Tongue (tissue), 2 donors: ENCODE data around the gene RGS10. TPM values are rescaled to one million over a fixed set of nuclear protein-coding genes. Genes with fewer than 3 reads are reported as not detected.

Experiments
- DNase-seq: peaks from one replicate; pipeline ENCODE4 v3.0.0-alpha.2; 2015
- total RNA-seq: library from RNA; depleted of rRNA; stranded (reverse); fragments of >200 nt; gene quantifications from one replicate; pipeline ENCODE4 v1.2.3, GENCODE V29; 2014

RGS10 gene
- total RNA-seq, 1 donor from 2014 or later: 30.3 TPM

DNA sequence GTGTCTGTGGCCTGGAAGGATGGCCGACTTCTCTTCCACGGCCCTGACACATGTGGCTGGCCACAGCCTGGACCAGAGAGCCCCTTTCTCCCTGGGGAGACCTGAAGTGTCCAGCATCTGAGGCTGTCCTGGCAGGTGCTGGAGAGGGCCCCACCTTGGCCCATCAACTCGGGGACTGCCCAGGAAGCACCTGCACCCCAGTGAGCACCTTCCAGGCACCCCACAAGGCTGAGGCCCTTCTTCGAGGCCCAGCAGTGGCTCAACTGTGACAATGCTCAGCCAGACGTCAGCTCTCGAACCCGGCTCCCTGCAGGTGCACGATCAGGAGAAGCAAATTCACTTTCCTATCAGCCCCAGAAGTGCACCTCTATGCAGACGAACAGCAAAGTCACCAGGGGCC, 24.3 kb downstream of the RGS10 start:
- DNase-seq: no peak

DNA sequence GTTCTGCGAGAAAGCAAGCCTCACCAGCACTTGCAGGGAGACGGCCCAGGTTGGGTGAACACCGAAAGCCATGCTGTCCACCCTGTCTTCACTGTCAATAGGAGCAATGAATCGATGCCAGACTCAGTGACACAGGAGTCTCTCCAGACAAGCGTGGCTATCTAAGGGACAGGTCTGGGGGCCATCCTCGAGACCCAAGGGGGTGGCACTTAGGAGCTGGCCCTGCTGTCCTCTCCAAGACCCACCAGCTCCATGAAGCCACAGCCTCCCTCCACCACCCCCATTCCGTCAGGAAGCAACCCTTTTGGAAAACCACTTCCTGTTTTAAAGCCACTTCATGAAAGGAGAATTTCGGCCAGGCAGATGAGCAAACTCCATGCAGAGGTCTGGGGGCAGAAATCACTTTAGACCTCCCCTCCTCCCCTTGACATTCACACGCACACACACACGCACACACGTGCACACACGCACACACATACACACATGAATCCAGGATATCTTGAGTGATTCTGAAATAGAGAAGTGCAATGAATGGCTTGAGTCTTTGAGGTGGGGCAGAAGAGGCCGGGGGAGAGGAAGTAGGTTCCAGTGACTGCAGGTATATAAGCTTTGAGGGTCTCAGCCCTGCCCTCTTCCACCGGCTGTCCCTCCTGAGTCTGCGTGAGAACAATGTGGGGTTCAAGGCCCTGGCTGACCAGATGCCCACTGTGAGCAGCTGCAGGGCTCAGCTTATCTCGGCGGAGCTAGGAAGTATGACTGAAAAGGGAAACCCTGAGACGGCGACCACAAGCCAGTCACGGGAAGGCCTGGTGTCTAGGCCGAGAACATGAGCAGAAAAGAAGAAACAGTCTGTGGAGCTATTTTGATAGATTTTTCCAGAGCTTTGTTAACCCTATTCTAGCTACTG, 25.0 kb downstream of the RGS10 start:
- no peak for DNase-seq

DNA sequence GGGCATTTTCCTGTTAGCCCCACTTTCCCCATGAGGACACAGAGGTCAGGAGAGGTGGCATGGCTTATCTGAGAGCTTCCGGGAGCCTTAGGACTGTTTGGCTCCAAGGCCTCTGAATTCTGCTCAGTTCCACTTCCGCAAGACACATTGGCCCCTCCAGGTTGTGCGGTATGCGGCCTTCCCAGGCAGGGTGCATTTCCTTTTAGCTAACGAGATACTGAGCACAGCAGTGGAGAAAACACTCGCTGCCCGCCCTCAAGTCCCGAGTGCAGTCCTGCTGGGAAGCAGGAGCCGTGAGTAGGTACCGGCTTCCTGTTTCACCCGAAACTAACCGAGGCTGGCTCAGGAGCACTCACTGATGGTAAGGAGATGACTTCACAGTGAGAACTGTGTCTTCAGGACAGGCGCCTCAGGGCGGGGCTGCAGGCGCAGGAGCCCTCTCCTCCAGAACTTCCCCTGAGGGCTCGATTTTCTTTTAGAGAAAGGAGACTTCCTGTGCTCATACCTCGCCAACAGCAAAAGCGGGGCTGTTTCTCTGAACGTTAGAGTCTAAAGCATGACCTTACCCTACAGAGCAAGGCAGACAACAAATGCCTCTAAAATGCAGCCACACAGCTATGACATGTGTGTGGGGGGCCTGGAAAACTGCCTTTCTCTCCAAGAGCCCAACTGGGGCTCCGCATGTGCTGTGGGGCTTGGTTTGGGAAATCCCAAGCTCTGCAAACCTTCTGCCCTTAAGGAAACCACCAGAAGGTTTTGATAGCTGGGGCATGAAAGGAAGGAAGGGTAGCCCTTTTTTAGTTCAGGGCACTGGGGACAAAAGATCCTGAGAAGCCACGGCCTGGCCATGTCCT, 25.9 kb downstream of the RGS10 start:
- DNase-seq: no peak

DNA sequence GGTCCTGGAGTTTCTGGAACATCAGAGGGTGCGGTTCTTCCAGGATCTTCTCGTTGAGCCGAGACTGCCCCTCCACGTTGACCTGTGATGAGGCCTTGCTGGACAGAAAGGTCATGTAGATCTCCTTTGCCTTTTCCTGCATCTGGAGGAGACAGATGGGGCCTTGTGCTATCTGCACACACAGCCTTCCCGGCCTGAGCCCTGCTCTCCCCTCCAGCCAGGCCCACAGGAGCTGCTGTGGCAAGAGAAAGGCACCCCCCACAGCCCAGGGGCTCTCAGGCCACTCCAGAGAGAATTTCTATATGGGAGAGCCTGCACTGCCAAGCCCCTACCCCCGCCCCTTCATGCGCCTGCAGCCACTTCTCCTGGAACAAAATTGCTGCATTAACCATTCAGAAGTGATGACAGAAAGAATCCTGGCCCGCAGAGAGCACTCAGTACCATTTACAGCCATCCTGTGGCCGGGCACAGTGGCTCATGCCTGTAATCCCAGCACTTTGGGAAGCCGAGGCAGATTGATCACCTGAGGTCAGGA, 26.9 kb downstream of the RGS10 start:
- no peak for DNase-seq

DNA sequence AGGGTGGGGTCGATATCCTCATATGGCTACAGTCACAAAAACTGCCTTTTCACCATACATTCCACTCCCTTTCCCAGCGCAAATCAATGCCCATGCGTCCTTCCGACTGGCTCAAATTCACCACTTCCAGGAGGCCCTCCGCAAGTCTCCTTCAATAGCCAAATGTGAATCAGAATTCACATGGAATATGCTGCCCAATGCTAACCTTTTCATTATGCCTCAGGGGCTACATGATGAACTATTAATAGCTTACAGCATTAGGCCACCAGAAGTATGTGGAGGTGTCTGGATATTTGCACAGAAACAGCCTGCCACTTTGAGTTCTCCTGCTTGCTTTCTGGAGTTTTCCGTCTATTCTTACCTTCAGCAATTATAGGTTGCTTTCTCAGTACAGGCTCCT, 27.7 kb downstream of the RGS10 start:
- DNase-seq: no peak

DNA sequence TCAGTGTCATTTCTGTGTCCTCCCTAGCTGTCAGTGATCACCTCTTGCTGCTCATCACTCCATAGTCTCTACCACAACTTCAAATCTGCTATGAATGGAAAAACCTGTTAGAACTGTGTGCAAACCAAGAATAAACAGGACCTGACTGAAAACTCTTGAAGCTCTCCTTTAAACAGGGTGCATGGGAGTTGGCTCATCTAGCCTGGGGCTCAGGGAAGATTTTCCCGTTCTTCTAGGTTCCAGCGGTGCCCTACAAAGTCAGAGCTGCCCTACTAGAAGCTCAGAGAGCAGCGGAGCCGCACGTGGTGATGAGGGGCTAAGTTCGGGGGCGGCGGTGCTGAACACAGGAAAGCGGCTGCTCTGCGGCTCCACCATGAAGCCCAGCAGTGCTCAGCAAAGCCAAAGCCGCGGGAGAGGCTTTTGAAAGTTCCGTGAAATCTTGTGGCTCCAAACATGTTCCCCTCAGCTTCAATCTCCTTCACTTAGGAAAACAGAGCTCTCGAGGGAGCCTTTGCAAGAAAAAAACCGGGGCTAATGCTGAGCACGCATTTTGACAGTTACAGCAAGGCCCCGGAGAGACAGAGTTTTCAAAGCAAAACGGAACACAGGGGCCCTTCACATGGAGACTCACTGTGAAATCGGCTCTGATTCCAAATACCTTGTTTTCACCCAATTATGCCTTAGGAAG, 30.5 kb downstream of the RGS10 start:
- no peak for DNase-seq

DNA sequence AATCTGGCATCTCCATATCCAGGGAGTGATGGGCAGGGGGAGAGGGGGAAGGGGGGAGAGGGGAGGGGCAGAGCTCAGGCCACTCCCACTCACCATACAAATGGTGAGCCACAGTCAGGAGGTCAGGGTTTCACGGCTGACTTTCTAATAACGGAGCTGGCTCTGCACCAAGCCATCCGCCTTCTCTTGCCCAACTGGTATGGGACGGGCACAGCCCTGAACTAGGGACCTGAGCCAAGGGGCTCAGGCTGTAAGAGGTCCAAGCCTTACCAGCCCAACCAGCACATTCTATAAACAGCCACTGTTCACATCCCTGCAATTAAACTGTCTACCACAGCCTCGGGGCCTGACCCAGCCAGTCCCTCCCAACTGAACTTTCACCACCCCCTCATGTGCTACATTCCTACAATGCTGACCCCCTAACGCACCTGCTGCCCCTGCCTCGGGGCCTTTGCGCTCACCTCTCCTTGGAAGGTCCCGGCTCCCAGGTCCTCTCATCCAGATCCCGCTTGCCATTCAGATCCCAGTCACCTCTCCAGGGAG, 32.5 kb downstream of the RGS10 start:
- peak; percentile 92 for DNase-seq

DNA sequence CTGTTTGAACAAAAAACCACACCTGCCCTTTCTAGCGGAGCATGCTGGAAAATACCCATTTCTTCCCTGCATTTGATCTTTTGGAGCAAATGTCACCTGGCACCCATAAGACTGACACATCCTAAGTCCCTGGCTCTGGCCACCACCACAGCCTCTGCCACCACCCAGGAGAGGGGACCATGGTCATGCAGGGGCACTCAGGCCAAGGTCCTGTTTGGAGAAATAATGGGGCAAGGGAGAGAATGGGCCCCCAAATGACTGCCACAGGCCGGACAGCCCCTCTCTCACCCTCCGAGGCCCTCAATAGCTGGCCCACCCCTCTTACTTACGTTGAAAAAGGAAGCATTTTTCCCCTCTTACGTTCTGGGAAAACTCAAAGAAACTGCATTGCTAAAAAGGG, 35.4 kb downstream of the RGS10 start:
- no peak for DNase-seq

DNA sequence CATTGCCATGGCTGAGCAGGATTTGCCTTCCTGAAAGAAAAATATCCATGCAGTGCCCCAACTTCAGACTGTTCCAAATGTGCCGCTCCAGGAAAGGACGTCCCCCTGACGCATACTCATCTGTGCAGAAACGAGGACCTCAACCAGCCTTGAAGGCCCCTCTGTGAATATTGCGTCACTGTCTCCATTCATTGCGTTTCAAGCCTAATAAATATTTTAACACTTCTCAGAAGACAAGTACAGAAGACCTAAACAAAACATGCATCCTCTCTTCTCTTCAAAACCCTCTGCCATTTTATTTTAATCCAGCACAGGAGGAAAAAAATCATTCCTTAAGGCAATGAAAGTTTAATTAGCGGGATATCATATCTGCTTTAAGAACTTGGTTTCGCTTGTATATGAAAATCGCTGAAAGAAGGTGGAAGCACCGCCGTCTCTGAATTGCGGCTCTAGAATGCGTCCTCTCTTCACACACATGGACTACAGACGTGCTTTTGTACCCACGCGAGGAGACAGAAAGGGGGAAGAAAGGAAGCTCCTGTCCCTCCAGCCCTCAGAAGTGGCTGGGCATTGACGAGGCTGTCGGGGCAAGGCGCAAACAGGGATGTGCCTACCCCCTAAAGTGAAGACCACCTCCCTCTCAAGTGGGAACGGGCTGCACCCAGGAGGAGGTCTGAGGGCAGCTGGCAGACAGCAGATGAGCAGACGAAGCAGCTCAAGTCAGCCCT, 36.8 kb downstream of the RGS10 start:
- DNase-seq: no peak

DNA sequence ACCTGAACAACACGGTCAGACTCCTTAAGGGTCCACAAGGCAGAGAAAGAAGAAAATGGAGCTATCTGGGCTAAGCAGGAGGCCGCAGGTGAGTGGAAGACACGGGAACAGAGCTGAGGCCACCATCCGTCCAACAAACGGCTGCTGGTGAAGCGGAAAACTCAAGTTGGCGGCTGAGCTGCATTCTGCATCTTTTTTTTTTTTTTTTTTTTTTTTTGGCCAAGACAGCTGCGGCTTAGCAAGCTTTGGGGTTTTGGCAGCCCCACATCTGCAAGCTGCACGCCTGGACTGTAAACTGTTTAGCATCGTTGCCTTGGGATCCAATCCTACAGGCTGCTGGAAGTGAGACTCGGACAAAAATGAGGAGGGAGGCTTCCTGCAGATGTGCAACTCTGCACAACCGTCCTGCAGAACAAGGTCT, 37.4 kb downstream of the RGS10 start:
- peak; percentile 97 for DNase-seq

DNA sequence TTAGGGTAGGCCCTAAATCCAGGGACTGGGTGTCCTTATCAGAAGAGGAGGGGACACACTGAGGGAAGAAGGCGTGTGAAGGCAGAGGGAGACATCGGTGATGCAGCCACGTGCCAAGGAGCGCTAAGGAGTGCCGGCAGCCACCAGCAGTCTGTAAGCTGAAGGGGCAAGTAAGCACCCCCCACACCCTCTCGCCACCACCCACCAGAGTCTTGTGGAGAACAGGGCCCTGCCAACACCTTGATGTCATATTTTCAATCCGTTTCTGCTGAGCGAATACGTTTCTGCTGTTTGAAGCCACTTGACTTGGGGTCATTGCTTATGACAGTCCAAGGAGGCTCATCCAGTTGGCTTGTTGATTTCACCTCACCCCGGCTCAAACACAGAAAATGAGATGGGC, 37.9 kb downstream of the RGS10 start:
- no peak for DNase-seq

DNA sequence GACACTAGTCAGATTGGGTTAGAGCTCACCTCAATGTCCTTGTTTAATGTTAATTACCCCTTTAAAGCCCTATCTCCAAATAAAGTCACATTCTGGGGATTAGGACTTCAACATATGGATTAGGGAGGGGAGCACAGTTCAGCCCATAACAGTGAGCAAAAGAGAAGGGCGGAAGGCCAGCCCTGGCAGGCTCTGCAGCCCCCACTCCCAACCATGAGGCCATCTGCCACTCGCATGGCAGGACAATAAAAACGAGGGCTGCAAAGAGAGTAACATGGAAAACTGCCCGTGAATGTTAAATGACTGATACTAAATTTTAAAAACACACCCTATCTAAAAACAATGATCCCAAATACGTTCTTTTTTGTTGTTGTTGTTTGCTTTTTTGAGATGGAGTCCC, 38.7 kb downstream of the RGS10 start:
- no peak for DNase-seq

DNA sequence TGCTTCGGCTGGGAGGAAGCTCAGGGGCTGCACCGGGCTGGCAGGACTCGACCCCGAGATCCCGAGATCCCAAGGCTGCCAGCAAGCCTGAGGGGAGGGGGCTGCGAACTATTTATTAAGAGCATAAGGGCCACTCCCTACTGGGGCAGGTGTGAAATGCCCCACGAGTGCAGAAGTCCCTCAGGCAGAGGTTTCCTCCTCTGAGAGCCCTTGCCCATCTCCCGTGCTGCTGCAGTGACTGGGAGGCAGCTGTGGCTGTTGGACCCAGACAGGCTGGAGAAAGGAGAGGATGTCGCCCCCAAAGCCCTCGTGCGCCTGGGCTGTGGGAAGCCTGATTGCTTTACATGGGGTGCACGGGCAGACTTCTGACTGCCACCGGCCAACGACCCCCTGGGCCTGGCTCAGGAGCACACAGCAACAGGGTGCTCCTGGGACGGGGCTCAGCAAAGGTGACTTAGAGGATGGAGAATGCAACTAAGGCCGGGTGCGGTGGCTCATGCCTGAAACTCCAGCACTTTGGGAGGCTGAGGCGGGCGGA, 39.8 kb downstream of the RGS10 start:
- DNase-seq: no peak

DNA sequence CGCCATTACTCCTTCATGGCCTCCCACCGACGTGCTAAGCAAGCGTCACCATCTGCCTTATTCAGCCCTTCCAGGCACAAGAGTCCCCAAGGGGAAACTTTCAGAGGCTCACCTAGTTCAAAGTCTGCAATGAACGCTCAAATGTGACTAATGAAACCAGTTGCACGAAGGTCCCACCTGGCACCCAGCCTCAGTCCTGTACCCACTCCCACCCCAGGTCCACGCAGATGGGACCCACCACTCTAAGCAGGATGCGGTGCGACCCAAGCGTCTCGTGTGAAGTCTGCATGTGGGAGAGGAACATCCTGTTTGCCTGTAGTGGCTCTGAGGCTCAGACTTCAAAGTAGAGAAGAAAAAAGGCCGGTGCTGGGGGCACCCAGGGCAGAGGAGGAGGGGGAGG, 40.3 kb downstream of the RGS10 start:
- no peak for DNase-seq

DNA sequence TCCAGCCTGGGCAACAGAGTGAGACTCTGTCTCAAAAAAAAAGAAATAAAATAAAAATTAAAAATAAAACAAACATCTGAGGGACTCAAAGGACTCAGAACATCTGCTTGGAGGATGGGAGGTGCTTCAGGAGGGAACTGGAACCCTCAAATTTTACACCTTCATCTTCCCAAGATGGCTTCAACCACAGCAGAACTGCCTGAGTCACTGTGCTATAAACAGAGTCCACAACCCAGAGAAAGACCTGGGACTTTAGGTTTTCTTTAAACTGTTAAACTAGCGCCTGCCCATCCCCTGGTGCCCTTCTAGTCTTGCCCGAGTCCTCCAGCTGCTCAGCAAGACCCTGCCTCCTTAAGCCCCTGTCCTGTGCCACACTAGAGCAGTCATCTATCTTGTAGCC, 40.8 kb downstream of the RGS10 start:
- DNase-seq: no peak

DNA sequence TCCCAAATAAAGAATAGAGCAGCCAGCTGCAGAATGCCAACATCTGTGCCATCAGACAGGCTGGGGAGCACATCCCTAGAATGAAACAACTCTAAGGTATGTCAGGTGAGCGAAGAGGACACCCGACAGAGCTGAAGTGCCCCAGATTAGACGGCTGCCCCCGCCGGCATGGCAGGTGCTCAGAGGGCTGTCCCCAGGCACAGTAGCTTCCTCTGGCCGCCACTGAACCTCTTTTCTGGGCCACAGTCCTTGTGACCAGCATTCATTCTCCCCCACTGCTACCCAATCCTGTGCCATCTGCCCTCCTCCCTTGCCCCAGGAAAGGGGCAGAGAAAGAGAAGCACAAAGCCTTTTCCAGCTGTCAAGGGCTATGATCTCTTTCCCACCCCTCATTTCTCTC, 41.7 kb downstream of the RGS10 start:
- DNase-seq: no peak

DNA sequence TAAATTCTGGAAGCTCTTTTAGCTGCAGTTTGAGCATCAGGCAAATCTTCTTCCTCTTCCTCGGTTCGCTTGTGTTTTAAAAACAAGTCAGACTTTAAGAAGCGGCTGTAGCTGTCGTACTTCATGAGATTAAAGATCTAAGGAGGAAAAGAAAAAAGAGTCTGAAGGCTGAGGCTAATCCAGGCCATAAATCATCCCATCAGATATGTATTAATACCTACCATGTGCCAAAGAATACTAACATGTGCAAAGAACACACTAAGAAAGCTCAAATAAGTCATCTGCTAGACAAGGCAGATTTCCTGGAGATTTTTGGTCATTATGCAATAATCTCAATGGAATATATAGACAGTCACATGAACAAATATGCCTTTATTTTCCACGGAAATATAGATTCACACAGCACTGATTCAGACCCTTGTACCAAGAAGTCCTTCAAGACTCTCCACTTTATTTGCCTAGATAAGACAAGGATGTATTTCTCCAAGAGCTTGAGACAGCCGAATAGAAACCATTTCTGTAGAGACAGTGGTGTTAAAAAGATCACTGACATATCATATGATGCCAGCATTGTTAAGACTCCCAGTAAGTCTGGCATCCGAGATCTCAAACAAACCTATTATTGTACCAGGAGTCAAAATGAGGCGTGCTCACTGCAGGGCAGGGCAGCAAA, 42.3 kb downstream of the RGS10 start:
- DNase-seq: no peak

DNA sequence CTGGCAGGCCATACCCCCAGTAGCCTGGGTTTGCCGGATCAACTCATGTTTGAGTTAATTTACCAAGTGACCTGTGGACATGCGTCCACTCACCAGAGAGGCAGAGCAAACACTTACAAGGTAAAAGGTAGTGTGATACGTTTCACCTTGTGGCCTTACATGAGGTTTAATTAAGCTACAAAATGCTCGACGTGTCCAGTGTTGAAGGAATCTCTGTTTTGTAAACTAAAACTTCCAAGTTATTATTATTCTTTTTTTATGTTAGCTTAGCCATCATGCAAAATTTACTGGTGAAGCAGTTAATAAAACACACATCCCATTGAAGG, 42.9 kb downstream of the RGS10 start:
- DNase-seq: no peak

DNA sequence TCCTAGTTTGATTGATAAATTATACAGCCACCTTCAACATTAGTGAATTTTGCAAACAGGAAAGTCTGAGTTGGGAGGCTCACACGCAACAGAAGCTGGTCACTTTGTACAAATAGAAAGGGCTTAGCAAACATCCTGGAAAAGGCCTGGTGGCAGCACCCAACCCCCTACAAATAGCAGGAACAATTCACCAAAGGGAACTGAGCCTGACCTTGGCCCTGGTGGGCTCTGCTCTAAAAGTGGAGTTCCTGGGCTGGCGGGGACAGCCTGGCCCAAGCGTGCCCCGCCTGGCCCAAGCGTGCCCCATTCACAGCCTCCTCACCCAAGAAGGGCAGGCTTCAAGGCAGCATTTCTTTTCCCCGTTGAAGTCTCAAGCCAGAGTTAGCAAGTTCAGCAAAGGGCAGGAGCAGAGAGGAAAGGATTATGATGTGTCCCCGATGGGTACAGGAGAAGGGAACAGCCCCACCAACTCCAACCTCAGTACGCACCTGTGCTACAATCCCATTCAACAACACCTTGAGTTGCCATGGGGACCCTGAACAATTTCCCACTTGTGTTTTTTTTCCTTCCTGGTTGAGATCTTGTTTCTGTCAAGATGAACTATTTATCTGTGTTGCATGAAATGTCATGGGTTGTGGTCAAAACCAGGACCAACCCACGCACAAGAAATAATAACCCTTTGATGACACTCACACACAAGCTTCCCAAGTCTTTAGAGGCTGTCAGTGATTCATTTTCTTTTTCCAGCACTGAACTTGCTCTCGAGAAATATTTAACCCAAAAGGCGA, 43.4 kb downstream of the RGS10 start:
- DNase-seq: no peak

DNA sequence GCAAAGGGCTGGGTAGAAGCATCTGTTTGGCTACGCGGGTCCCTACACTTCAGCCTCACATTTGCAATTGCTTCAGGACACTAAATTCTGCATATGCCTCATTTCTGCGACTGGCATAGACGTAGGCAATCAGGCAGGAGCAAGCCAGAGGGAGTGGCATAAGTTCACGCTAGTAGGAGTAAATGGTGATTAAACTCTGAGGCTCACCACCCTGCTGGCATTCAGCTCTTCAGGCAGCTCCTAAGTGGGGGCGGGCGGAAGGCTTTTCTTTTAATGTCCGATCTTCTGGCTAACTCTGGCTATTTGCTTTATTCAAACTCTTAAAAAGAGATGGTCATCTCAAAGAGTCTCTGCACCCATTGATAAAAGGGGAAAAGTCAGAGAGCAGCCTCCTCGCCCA, 45.3 kb downstream of the RGS10 start:
- no peak for DNase-seq
